ENCODE data around the gene ETV3L.

DNA sequence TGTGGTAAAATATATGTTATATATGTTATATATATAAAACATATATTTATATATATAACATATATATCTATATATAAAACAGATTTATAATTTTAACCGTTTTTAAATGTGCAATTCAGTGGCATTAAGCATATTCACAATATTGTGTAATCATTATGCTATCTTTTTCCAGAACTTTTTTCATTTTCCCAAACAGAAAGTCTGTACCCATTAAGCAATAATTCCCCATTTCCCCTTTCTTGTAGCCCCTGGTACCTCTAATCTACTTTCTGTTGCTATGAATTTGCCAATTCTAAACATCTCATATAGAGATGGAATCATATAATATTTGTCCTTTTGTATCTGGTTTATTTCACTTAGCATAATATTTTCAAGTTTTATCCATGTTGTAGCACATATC lies 43.3 kb downstream of the ETV3L start:
- no peak for TF ChIP-seq SIN3A (IDR thresholded peaks at IDR 0.05; ENCODE audit: borderline replicate concordance, insufficient read depth, low read length)
- TF ChIP-seq FOXP2 (optimal IDR thresholded peaks at IDR 0.05; ENCODE audit: borderline replicate concordance, extremely low read depth, extremely low read length, insufficient read depth): no peak
- no peak for TF ChIP-seq POLR2AphosphoS5 (IDR thresholded peaks at IDR 0.05; ENCODE audit: low read depth, low read length)
- TF ChIP-seq, protein P1, sequence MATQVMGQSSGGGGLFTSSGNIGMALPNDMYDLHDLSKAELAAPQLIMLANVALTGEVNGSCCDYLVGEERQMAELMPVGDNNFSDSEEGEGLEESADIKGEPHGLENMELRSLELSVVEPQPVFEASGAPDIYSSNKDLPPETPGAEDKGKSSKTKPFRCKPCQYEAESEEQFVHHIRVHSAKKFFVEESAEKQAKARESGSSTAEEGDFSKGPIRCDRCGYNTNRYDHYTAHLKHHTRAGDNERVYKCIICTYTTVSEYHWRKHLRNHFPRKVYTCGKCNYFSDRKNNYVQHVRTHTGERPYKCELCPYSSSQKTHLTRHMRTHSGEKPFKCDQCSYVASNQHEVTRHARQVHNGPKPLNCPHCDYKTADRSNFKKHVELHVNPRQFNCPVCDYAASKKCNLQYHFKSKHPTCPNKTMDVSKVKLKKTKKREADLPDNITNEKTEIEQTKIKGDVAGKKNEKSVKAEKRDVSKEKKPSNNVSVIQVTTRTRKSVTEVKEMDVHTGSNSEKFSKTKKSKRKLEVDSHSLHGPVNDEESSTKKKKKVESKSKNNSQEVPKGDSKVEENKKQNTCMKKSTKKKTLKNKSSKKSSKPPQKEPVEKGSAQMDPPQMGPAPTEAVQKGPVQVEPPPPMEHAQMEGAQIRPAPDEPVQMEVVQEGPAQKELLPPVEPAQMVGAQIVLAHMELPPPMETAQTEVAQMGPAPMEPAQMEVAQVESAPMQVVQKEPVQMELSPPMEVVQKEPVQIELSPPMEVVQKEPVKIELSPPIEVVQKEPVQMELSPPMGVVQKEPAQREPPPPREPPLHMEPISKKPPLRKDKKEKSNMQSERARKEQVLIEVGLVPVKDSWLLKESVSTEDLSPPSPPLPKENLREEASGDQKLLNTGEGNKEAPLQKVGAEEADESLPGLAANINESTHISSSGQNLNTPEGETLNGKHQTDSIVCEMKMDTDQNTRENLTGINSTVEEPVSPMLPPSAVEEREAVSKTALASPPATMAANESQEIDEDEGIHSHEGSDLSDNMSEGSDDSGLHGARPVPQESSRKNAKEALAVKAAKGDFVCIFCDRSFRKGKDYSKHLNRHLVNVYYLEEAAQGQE (IDR thresholded peaks at IDR 0.05; ENCODE audit: insufficient read depth in 1 of 2, low read depth in 2 of 2, low read length in 2 of 2): no peak
- TF ChIP-seq TAF1 (IDR thresholded peaks at IDR 0.05; ENCODE audit: borderline replicate concordance, insufficient read depth, low read length): no peak

All from PFSK-1 (cell line).